Smooth muscle cell (in vitro differentiated cells): ENCODE measurements around the gene OR52I2. TPM values are rescaled to one million over a fixed set of nuclear protein-coding genes. Genes with fewer than 3 reads are reported as not detected.

Experiments used
- DNase-seq: peaks from one replicate; lab custom pipeline; 2025; ENCODE audit not compliant: unreplicated experiment; lab: John Stamatoyannopoulos, UW
- H2AFZ ChIP-seq: fragments of 200-600 bp; sonication (generic); 2 replicates; pipeline ENCODE4 v1.6.0; 2016; ENCODE audit warnings: antibody characterized with exemption, low read depth, mild to moderate bottlenecking
- H3F3A ChIP-seq: fragments of 200-600 bp; sonication (generic); 2 replicates; pipeline ENCODE4 v1.6.0; 2017; ENCODE audit warnings: antibody characterized with exemption, low read depth
- H3K27ac ChIP-seq: fragments of 200-600 bp; sonication (generic); 2 replicates; pipeline ENCODE4 v1.5.1; 2016; ENCODE audit warnings: low read depth, mild to moderate bottlenecking
- H3K27me3 ChIP-seq: fragments of 200-600 bp; sonication (generic); 2 replicates; pipeline ENCODE4 v1.6.1; 2016; ENCODE audit warnings: low read depth, mild to moderate bottlenecking
- H3K36me3 ChIP-seq: fragments of 200-600 bp; sonication (generic); 2 replicates; pipeline ENCODE4 v1.5.1; 2016; ENCODE audit warnings: low read depth
- H3K4me1 ChIP-seq: fragments of 200-600 bp; sonication (generic); 2 replicates; pipeline ENCODE4 v1.5.1; 2016; ENCODE audit warnings: low read depth
- H3K4me2 ChIP-seq: fragments of 200-600 bp; sonication (generic); 2 replicates; pipeline ENCODE4 v1.6.0; 2016; ENCODE audit warnings: mild to moderate bottlenecking
- H3K4me3 ChIP-seq: fragments of 200-600 bp; sonication (generic); 2 replicates; pipeline ENCODE4 v1.5.1; 2016; ENCODE audit warnings: mild to moderate bottlenecking
- H3K79me2 ChIP-seq: fragments of 200-600 bp; sonication (generic); 2 replicates; pipeline ENCODE4 v1.6.0; 2016; ENCODE audit warnings: low read depth, mild to moderate bottlenecking
- H3K9ac ChIP-seq: fragments of 200-600 bp; sonication (generic); 2 replicates; pipeline ENCODE4 v1.6.0; 2016; ENCODE audit warnings: low read depth
- H3K9me3 ChIP-seq: fragments of 200-600 bp; sonication (generic); replicated peaks from 2 replicates; pipeline ENCODE4 v1.5.1; 2016; ENCODE audit warnings: low read depth
- H4K20me1 ChIP-seq: fragments of 200-600 bp; sonication (generic); 2 replicates; pipeline ENCODE4 v1.6.0; 2016; ENCODE audit warnings: low read depth
- WGBS: methylation state at CpG from one replicate; pipeline ENCODE4 v1.1.7; 2016; ENCODE audit warnings: low lambda C conversion rate; 5-methylcytosine and 5-hydroxymethylcytosine counted together
- polyA plus RNA-seq: library from polyadenylated mRNA; unstranded; fragments of >200 nt; fragmentation: Nextera tagmentation; extraction: Ambion mirVana; gene quantifications from 2 replicates; pipeline ENCODE4 v1.2.1, GENCODE V29; 2016
- total RNA-seq: library from RNA; depleted of rRNA; stranded (reverse); fragments of >200 nt; gene quantifications from 2 replicates; pipeline ENCODE4 v1.2.3, GENCODE V29; 2014
- TF ChIP-seq, protein P1 (sequence below): fragments of 200-600 bp; sonication (generic); IDR thresholded peaks from 2 replicates; pipeline ENCODE4 v1.5.1; 2017; ENCODE audit warnings: borderline replicate concordance, mild to moderate bottlenecking, antibody characterized with exemption; ENCODE audit not compliant: insufficient read depth, poor library complexity, severe bottlenecking

Gene OR52I2
- total and polyA plus RNA-seq, 2 experiments from 2014 or later, result not detected

DNA sequence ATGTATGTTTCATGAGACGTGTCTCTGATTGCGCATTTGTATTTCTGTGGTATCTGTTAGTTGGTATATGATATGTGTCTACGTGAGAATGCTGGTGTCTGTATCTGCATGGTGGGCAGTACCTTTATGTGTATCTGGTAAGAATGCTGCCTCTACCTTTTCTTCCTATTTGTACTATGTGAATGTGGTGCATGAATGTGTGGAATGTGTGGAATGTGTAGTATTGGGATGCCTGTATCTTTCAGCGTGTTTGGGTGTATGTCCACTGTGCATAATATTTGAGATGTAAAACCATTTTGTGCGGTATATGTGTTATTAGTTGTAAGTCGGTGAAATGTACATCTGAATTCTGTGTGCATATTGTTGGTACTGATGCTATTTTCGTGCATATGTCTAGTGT lies 60.0 kb downstream of the OR52I2 start:
- Histone ChIP-seq H3K27me3 (no peaks in the 10 kb centered on the region), H3K4me3 (no peak overlapping the region), H2AFZ (no peak overlapping the region), H3K4me2 (no peak overlapping the region), H3K9ac (no peak overlapping the region), H3K36me3 (no peaks in the 10 kb centered on the region), H3K4me1 (no peaks in the 10 kb centered on the region), H3K79me2 (no peaks in the 10 kb centered on the region), H4K20me1 (no peaks in the 10 kb centered on the region), H3F3A (no peaks in the 10 kb centered on the region), H3K9me3 (no peaks in the 10 kb centered on the region), H3K27ac (no peak overlapping the region)
- TF ChIP-seq, protein P1, sequence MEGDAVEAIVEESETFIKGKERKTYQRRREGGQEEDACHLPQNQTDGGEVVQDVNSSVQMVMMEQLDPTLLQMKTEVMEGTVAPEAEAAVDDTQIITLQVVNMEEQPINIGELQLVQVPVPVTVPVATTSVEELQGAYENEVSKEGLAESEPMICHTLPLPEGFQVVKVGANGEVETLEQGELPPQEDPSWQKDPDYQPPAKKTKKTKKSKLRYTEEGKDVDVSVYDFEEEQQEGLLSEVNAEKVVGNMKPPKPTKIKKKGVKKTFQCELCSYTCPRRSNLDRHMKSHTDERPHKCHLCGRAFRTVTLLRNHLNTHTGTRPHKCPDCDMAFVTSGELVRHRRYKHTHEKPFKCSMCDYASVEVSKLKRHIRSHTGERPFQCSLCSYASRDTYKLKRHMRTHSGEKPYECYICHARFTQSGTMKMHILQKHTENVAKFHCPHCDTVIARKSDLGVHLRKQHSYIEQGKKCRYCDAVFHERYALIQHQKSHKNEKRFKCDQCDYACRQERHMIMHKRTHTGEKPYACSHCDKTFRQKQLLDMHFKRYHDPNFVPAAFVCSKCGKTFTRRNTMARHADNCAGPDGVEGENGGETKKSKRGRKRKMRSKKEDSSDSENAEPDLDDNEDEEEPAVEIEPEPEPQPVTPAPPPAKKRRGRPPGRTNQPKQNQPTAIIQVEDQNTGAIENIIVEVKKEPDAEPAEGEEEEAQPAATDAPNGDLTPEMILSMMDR, result no peak
- DNase-seq, result no peak
- WGBS, result 89% methylated on average over 7 of the region's 7 CpGs

DNA sequence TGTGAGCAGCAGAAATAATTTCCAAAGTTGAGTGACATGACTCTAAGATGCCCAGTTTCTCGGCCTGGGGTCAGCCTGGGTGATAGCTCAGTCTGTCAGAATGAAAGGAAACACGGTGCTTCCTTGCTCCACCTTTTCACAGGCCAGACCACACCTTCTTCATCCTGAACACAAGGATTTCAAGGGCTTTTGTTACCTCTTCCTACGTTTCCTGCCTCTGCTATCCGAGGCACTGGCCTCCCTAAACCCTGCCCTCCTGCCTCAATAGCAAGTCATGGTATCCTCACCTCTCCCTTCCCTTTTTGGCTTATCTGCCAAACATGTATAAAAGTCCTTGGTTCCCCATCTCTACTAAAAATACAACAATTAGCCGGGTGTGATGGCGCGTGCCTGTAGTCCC lies 60.5 kb downstream of the OR52I2 start:
- H3K9me3 ChIP-seq, result no peaks in the 10 kb centered on the region
- H3K4me3 ChIP-seq, result no peak overlapping the region
- no peaks in the 10 kb centered on the region for H3K4me1 ChIP-seq
- no peak overlapping the region for H2AFZ ChIP-seq
- H3K4me2 ChIP-seq, result no peak overlapping the region
- H3K27me3 ChIP-seq, result no peaks in the 10 kb centered on the region
- WGBS, result 92% methylated on average over 7 of the region's 7 CpGs
- no peaks in the 10 kb centered on the region for H3F3A ChIP-seq
- no peak for DNase-seq
- no peak overlapping the region for H3K9ac ChIP-seq
- H3K27ac ChIP-seq, result no peak overlapping the region
- H3K36me3 ChIP-seq, result no peaks in the 10 kb centered on the region
- H3K79me2 ChIP-seq, result no peaks in the 10 kb centered on the region
- TF ChIP-seq, protein P1, result no peak
- H4K20me1 ChIP-seq, result no peaks in the 10 kb centered on the region

Other genes starting within 250 kb of the OR52I2 start
- not detected in 2 replicates for gene OR52B4, start 213.4 kb upstream of the OR52I2 start, total RNA-seq
- not detected in 2 replicates for gene OR52B4, start 213.4 kb upstream of the OR52I2 start, polyA plus RNA-seq
- gene TRIM21, start 188.0 kb upstream of the OR52I2 start, total RNA-seq, result 14.0 and 18.7 TPM in 2 replicates
- gene TRIM21, start 188.0 kb upstream of the OR52I2 start, polyA plus RNA-seq, result 14.0 and 27.6 TPM in 2 replicates
- gene OR52K2, start 132.4 kb upstream of the OR52I2 start, total RNA-seq, result not detected in 2 replicates
- not detected in 2 replicates for gene OR52K2, start 132.4 kb upstream of the OR52I2 start, polyA plus RNA-seq
- 1.6 TPM in 1 of 2 replicates, not detected in the other for gene OR52K1, start 99.1 kb upstream of the OR52I2 start, total RNA-seq
- not detected in 2 replicates for gene OR52K1, start 99.1 kb upstream of the OR52I2 start, polyA plus RNA-seq
- gene OR52M1, start 36.6 kb upstream of the OR52I2 start, total RNA-seq, result not detected in 2 replicates
- not detected in 2 replicates for gene OR52M1, start 36.6 kb upstream of the OR52I2 start, polyA plus RNA-seq
- not detected in 2 replicates for gene OR52I1, start 12.3 kb downstream of the OR52I2 start, total RNA-seq
- not detected in 2 replicates for gene OR52I1, start 12.3 kb downstream of the OR52I2 start, polyA plus RNA-seq
- gene TRIM68, start 26.5 kb downstream of the OR52I2 start, total RNA-seq, result 10.7 and 18.9 TPM in 2 replicates
- 7.8 and 10.7 TPM in 2 replicates for gene TRIM68, start 26.5 kb downstream of the OR52I2 start, polyA plus RNA-seq
- not detected in 2 replicates for gene OR51D1, start 55.7 kb downstream of the OR52I2 start, total RNA-seq
- gene OR51D1, start 55.7 kb downstream of the OR52I2 start, polyA plus RNA-seq, result not detected in 2 replicates
- not detected in 2 replicates for gene OR51E1, start 62.2 kb downstream of the OR52I2 start, total RNA-seq
- gene OR51E1, start 62.2 kb downstream of the OR52I2 start, polyA plus RNA-seq, result not detected in 2 replicates
- not detected in 2 replicates for gene OR51E2, start 116.1 kb downstream of the OR52I2 start, total RNA-seq
- not detected in 2 replicates for gene OR51E2, start 116.1 kb downstream of the OR52I2 start, polyA plus RNA-seq
- not detected in 2 replicates for gene MMP26, start 123.0 kb downstream of the OR52I2 start, total RNA-seq
- not detected in 2 replicates for gene MMP26, start 123.0 kb downstream of the OR52I2 start, polyA plus RNA-seq
- not detected in 2 replicates for gene OR51F1, start 188.2 kb downstream of the OR52I2 start, total RNA-seq
- gene OR51F1, start 188.2 kb downstream of the OR52I2 start, polyA plus RNA-seq, result not detected in 2 replicates
- not detected in 2 replicates for gene OR52R1, start 222.6 kb downstream of the OR52I2 start, total RNA-seq
- not detected in 2 replicates for gene OR52R1, start 222.6 kb downstream of the OR52I2 start, polyA plus RNA-seq
- not detected in 2 replicates for gene OR51F2, start 239.6 kb downstream of the OR52I2 start, total RNA-seq
- not detected in 2 replicates for gene OR51F2, start 239.6 kb downstream of the OR52I2 start, polyA plus RNA-seq